DOHH2 (cell line): ENCODE measurements around the gene NUP85.
"Not testable (repeated sequence)": the region's sequence is repeated elsewhere in the genome, so short reads cannot be mapped to it uniquely, and the experiment has no call there.

Experiments used
- H3F3A ChIP-seq: fragments of 200-600 bp; sonication (generic), shearing (Covaris generic); 2 replicates; pipeline ENCODE4 v1.6.0; 2016; ENCODE audit warnings: antibody characterized with exemption, mild to moderate bottlenecking; ENCODE audit not compliant: control insufficient read depth, insufficient read depth
- H3K27ac ChIP-seq: fragments of 200-600 bp; sonication (generic); 2 replicates; pipeline ENCODE4 v1.5.1; 2014; ENCODE audit warnings: low read depth, mild to moderate bottlenecking, low read length, moderate library complexity
- H3K27me3 ChIP-seq: fragments of 200-600 bp; sonication (generic); 2 replicates; pipeline ENCODE4 v1.6.1; 2014; ENCODE audit warnings: mild to moderate bottlenecking, low read length, mixed read lengths; ENCODE audit not compliant: control insufficient read depth
- H3K36me3 ChIP-seq: fragments of 200-600 bp; sonication (generic); 2 replicates; pipeline ENCODE4 v1.6.1; 2014; ENCODE audit warnings: mild to moderate bottlenecking, low read length, moderate library complexity, mixed read lengths; ENCODE audit not compliant: control insufficient read depth
- H3K4me1 ChIP-seq: fragments of 200-600 bp; sonication (generic); 2 replicates; pipeline ENCODE4 v1.6.1; 2014; ENCODE audit warnings: mild to moderate bottlenecking, low read length, mixed read lengths; ENCODE audit not compliant: control insufficient read depth
- H3K4me2 ChIP-seq: fragments of 200-600 bp; sonication (generic); 2 replicates; pipeline ENCODE4 v1.6.0; 2014; ENCODE audit warnings: mild to moderate bottlenecking, low read length, moderate library complexity
- H3K4me3 ChIP-seq: fragments of 200-600 bp; sonication (generic); 2 replicates; pipeline ENCODE4 v1.5.1; 2014; ENCODE audit warnings: mild to moderate bottlenecking, low read length, mixed read lengths
- H3K79me2 ChIP-seq: fragments of 200-600 bp; sonication (generic); 2 replicates; pipeline ENCODE4 v1.6.1; 2014; ENCODE audit warnings: mild to moderate bottlenecking, low read length, mixed read lengths; ENCODE audit not compliant: control insufficient read depth
- H3K9me2 ChIP-seq: fragments of 200-600 bp; sonication (generic); replicated peaks from 2 replicates; pipeline ENCODE4 v1.6.1; 2014; ENCODE audit warnings: mild to moderate bottlenecking, low read length, mixed read lengths; ENCODE audit not compliant: control insufficient read depth
- H3K9me3 ChIP-seq: fragments of 200-600 bp; sonication (generic); 2 replicates; pipeline ENCODE4 v1.6.1; 2014; ENCODE audit warnings: antibody characterized with exemption, low read length, mixed read lengths; ENCODE audit not compliant: control insufficient read depth, insufficient read depth
- H4K20me1 ChIP-seq: fragments of 200-600 bp; sonication (generic); 2 replicates; pipeline ENCODE4 v1.6.0; 2014; ENCODE audit warnings: low read depth, mild to moderate bottlenecking, antibody characterized with exemption, low read length, moderate library complexity; ENCODE audit not compliant: control insufficient read depth, insufficient read depth
- EZH2phosphoT487 ChIP-seq: fragments of 200-600 bp; sonication (generic); IDR thresholded peaks from 2 replicates; pipeline ENCODE4 v1.6.1; 2017; ENCODE audit warnings: borderline replicate concordance, mild to moderate bottlenecking, antibody characterized with exemption, low read length, moderate library complexity, mixed read lengths
- TF ChIP-seq, protein P1 (sequence below): fragments of 200-600 bp; sonication (generic); IDR thresholded peaks from one replicate; pipeline ENCODE4 v1.5.1; 2014; ENCODE audit warnings: antibody characterized with exemption, mild to moderate bottlenecking, low read depth, low read length; ENCODE audit not compliant: poor library complexity, severe bottlenecking

Gene NUP85, protein sequence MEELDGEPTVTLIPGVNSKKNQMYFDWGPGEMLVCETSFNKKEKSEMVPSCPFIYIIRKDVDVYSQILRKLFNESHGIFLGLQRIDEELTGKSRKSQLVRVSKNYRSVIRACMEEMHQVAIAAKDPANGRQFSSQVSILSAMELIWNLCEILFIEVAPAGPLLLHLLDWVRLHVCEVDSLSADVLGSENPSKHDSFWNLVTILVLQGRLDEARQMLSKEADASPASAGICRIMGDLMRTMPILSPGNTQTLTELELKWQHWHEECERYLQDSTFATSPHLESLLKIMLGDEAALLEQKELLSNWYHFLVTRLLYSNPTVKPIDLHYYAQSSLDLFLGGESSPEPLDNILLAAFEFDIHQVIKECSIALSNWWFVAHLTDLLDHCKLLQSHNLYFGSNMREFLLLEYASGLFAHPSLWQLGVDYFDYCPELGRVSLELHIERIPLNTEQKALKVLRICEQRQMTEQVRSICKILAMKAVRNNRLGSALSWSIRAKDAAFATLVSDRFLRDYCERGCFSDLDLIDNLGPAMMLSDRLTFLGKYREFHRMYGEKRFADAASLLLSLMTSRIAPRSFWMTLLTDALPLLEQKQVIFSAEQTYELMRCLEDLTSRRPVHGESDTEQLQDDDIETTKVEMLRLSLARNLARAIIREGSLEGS

DNA sequence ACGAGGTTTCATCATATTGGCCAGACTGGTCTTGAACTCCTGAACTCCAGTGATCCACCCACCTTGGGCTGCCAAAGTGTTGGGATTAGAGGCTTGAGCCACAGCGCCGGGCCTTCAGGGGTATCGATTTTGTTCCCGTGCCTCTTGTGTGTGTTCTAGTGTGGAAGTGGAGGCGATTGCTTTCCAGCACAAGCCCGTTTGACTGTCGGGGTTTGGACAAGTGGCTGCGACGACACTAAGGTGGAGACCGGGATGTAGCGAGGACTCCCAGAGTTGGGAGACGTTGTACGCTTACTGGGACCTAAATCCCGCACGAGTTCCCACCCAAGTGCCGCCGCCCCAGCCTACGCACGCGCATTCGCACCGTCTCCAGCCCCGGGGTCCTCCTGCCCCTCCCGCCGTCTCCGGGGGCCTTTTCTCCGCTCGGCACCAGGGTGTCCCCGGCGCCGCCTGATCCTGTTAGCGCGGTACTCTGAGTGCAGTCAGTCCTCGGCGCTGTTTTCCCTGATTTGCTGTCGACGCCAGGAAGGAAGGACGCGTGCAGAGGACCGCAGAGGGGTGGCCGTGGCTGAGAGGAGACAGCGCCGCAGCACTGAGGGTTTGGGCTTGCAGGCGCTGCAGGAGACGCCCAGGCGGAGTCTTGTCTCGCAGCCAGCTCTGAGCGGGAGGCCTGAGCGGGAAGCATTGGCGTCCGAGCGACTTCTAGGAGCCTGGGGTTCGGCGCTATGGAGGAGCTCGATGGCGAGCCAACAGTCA, at the start of gene NUP85:
NUP85 (plus strand) TSS at position 643 of the 756 bp plus-strand sequence; CDS start at position 726, 83 bp downstream.
- Histone ChIP-seq H3K36me3 (peaks cover 31% of the 10 kb centered on the region), H3K79me2 (peaks cover 62% of the 10 kb centered on the region), H3F3A (peaks cover 5% of the 10 kb centered on the region; the same call in 1 of the 2 replicates), H4K20me1 (no peaks in the 10 kb centered on the region), H3K27me3 (no peaks in the 10 kb centered on the region), H3K4me1 (peaks cover 12% of the 10 kb centered on the region), H3K4me2 (peak within 1 kb of the TSS; percentile 79), H3K9me3 (no peaks in the 10 kb centered on the region), H3K4me3 (peak within 1 kb of the TSS; percentile 88), H3K27ac (peak within 1 kb of the TSS; percentile 71), H3K9me2 (no peaks in the 10 kb centered on the region)
- TF ChIP-seq, protein P1, sequence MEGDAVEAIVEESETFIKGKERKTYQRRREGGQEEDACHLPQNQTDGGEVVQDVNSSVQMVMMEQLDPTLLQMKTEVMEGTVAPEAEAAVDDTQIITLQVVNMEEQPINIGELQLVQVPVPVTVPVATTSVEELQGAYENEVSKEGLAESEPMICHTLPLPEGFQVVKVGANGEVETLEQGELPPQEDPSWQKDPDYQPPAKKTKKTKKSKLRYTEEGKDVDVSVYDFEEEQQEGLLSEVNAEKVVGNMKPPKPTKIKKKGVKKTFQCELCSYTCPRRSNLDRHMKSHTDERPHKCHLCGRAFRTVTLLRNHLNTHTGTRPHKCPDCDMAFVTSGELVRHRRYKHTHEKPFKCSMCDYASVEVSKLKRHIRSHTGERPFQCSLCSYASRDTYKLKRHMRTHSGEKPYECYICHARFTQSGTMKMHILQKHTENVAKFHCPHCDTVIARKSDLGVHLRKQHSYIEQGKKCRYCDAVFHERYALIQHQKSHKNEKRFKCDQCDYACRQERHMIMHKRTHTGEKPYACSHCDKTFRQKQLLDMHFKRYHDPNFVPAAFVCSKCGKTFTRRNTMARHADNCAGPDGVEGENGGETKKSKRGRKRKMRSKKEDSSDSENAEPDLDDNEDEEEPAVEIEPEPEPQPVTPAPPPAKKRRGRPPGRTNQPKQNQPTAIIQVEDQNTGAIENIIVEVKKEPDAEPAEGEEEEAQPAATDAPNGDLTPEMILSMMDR, result no peak
- no peak for TF ChIP-seq EZH2phosphoT487

DNA sequence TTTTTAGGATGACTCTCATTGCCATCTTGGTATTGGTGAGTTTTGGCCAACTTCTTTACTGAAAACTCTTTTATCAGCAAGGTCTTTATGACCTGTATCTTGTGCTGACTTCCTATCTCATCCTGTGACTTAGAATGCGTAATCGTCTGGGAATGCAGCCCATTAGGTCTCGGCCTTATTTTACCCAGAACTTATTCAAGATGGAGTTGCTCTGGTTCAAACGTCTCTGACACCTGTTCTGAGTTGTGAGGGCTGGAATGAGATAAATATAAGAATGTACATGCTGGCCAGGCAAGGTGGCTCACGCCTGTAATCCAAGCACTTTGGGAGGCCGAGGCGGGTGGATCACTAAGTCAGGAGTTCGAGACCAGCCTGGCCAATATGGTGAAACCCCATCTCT, 47.0 kb upstream of the NUP85 start:
- H3K79me2 ChIP-seq, result peaks cover 10% of the 10 kb centered on the region
- H3K27me3 ChIP-seq, H3K4me2 ChIP-seq, H3K9me3 ChIP-seq, H3K4me3 ChIP-seq, H3K27ac ChIP-seq, H3K9me2 ChIP-seq, H4K20me1 ChIP-seq: not testable (repeated sequence)
- peaks cover 12% of the 10 kb centered on the region for H3K4me1 ChIP-seq
- peaks cover 22% of the 10 kb centered on the region for H3F3A ChIP-seq
- H3K36me3 ChIP-seq, result peaks cover 37% of the 10 kb centered on the region

DNA sequence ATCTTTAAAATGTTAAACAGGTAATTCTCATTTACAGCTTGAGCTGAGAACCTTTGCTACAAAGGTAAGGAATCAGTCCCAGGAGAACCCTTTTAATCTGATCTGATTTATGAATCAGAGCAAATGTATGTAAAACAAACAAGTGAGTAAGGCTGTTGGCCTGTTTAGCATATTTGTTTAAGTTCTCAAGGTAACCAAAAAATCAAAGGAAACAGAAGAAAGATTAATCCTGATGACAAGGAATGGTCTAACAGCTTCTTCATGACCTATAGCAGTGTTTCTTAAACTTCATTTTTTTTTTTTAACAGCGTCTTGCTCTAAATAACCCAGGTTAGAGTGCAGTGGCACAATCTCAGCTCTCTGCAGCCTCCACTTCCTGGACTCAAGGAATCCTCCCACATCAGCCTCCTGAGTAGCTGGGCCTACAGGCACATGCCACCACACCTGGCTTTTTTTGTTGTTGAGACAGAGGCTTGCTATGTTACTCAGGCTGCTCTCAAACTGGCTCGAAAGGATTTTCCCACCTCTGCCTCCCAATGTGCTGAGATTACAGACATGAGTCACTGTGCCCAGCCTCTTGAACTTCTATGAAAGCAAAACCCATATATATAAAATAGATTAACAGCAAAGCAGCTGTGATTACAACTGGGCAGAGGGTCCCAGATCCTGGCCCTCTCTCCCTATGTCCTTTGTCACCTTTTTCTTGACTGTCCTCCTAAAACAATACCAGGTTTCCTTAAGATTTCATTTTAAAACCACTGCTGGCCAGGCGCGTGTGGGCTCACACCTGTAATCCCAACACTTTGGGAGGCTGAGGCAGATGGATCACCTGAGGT, 46.1 kb upstream of the NUP85 start:
- Histone ChIP-seq H4K20me1 (no peaks in the 10 kb centered on the region), H3K4me3 (no peak overlapping the region), H3K36me3 (peaks cover 39% of the 10 kb centered on the region), H3K9me3 (no peaks in the 10 kb centered on the region), H3K4me2 (no peak overlapping the region), H3K27me3 (no peaks in the 10 kb centered on the region), H3K4me1 (peaks cover 12% of the 10 kb centered on the region), H3K27ac (no peak overlapping the region), H3F3A (peaks cover 26% of the 10 kb centered on the region), H3K9me2 (no peaks in the 10 kb centered on the region), H3K79me2 (peaks cover 2% of the 10 kb centered on the region; the same call in 1 of the 2 replicates)
- TF ChIP-seq, protein P1, result no peak
- no peak for TF ChIP-seq EZH2phosphoT487
